G401 (cell line): ENCODE measurements around the gene PLEKHO2. TPM values are rescaled to one million over a fixed set of nuclear protein-coding genes. Genes with fewer than 3 reads are reported as not detected.

ENCODE experiments used
- DNase-seq: peaks from one replicate; pipeline ENCODE4 v3.0.0-alpha.2; 2015; ENCODE audit warnings: low spot score
- in situ Hi-C: cut with HindIII; loops from 2 replicates; pipeline ENCODE4 v1.10.0; 2016; ENCODE audit warnings: low sequenced_read_pairs, mixed read lengths
- total RNA-seq: library from RNA; depleted of rRNA; stranded (reverse); fragments of >200 nt; shearing (Covaris generic); gene quantifications from 2 replicates; pipeline ENCODE4 v1.2.3, GENCODE V29; 2014

PLEKHO2 gene
- total RNA-seq, 1 experiment from 2014 or later = 16.1 TPM

- no peak for DNase-seq
- in situ Hi-C loops = no loop called here
These were observed 25.3 kb upstream of the PLEKHO2 start for GRCh38 chr15:64816452-64816851.

GRCh38 chr15:64824929-64825430, 16.7 kb upstream of the PLEKHO2 start:
- no peak for DNase-seq
- in situ Hi-C loops = no loop called here

- in situ Hi-C loops = no loop called here
- peak; percentile 99 for DNase-seq
These were observed 16.1 kb upstream of the PLEKHO2 start, which contains the start of gene PIF1 for GRCh38 chr15:64825431-64826294. PIF1 (minus strand) TSS chr15:64825647; CDS start chr15:64824335, 1,312 bp downstream.

- in situ Hi-C loops = no loop called here
- DNase-seq = no peak
These were observed 12.7 kb upstream of the PLEKHO2 start for GRCh38 chr15:64828985-64829384.

- DNase-seq = no peak
- in situ Hi-C loops = no loop called here
These were observed 8.0 kb upstream of the PLEKHO2 start for GRCh38 chr15:64833690-64834089.

- in situ Hi-C loops = no loop called here
These were observed 5.6 kb upstream of the PLEKHO2 start for GRCh38 chr15:64836023-64836536.

GRCh38 chr15:64837502-64837901, 4.2 kb upstream of the PLEKHO2 start:
- in situ Hi-C loops = no loop called here
- DNase-seq = no peak

More at GRCh38 chr15:64836023-64836536, 5.6 kb upstream of the PLEKHO2 start:
- no peak for DNase-seq

- in situ Hi-C loops = no loop called here
These were observed 713 bp upstream of the PLEKHO2 start for GRCh38 chr15:64841060-64841343.

GRCh38 chr15:64842096-64842939, 603 bp downstream of the PLEKHO2 start:
- no peak for DNase-seq
- in situ Hi-C loops = no loop called here

More at GRCh38 chr15:64841060-64841343, 713 bp upstream of the PLEKHO2 start:
- DNase-seq = no peak

GRCh38 chr15:64842986-64843561, 1.4 kb downstream of the PLEKHO2 start:
- in situ Hi-C loops = no loop called here

GRCh38 chr15:64843991-64844390, 2.3 kb downstream of the PLEKHO2 start:
- no peak for DNase-seq
- in situ Hi-C loops = no loop called here

More at GRCh38 chr15:64842986-64843561, 1.4 kb downstream of the PLEKHO2 start:
- no peak for DNase-seq

GRCh38 chr15:64844576-64845145, 2.9 kb downstream of the PLEKHO2 start:
- DNase-seq = no peak
- in situ Hi-C loops = no loop called here

- in situ Hi-C loops = no loop called here
- DNase-seq = peak; percentile 29
These were observed 3.5 kb downstream of the PLEKHO2 start for GRCh38 chr15:64845183-64845611.

- DNase-seq = no peak
- in situ Hi-C loops = no loop called here
These were observed 4.3 kb downstream of the PLEKHO2 start for GRCh38 chr15:64845831-64846595.

GRCh38 chr15:64847016-64847415, 5.3 kb downstream of the PLEKHO2 start:
- in situ Hi-C loops = no loop called here
- DNase-seq = no peak

GRCh38 chr15:64847448-64847847, 5.7 kb downstream of the PLEKHO2 start:
- in situ Hi-C loops = no loop called here
- no peak for DNase-seq

- in situ Hi-C loops = no loop called here
- no peak for DNase-seq
These were observed 6.4 kb downstream of the PLEKHO2 start for GRCh38 chr15:64847876-64848716.
